ENCODE data around the gene DCST2.

Gene DCST2

GRCh38 chr1:155018617-155019348, 14.8 kb downstream of the DCST2 start:
- H3K4me1 ChIP-seq (ENCODE audit: control insufficient read depth in 1 of 2, insufficient read depth in 1 of 2, low read depth in 1 of 2, low read length in 1 of 2), result peaks cover 45 to 52% of the 10 kb centered on the region in 2 experiments
- H3K27ac ChIP-seq, result peak overlapping the region; percentile 97
- no peak overlapping the region for H3K4me3 ChIP-seq (ENCODE audit: low read depth in 1 of 2, low read length in 1 of 2)
- TF ChIP-seq CTCF (IDR thresholded peaks at IDR 0.05), result no peak
- peaks cover 60% of the 10 kb centered on the region for H3K36me3 ChIP-seq
- no peaks in the 10 kb centered on the region for H3K27me3 ChIP-seq
- no peaks in the 10 kb centered on the region for H3K9me3 ChIP-seq

- Histone ChIP-seq H3K36me3 (peaks cover 69% of the 10 kb centered on the region), H3K4me3 (ENCODE audit: low read depth in 1 of 2, low read length in 1 of 2) (peak overlapping the region; percentile 41 to 65), H3K9me3 (no peaks in the 10 kb centered on the region), H3K4me1 (ENCODE audit: control insufficient read depth in 1 of 2, insufficient read depth in 1 of 2, low read depth in 1 of 2, low read length in 1 of 2) (peaks cover 50 to 58% of the 10 kb centered on the region in 2 experiments), H3K27ac (peak overlapping the region; percentile 97), H3K27me3 (no peaks in the 10 kb centered on the region)
- TF ChIP-seq CTCF (IDR thresholded peaks at IDR 0.05), result no peak
These were observed 15.7 kb downstream of the DCST2 start for GRCh38 chr1:155017946-155018316.

- peak overlapping the region; percentile 41 to 65 for H3K4me3 ChIP-seq (ENCODE audit: low read depth in 1 of 2, low read length in 1 of 2)
- H3K27ac ChIP-seq, result peak overlapping the region; percentile 97
- peaks cover 52 to 59% of the 10 kb centered on the region in 2 experiments for H3K4me1 ChIP-seq (ENCODE audit: control insufficient read depth in 1 of 2, insufficient read depth in 1 of 2, low read depth in 1 of 2, low read length in 1 of 2)
- TF ChIP-seq CTCF (IDR thresholded peaks at IDR 0.05), result peak; percentile 95
- H3K9me3 ChIP-seq, result no peaks in the 10 kb centered on the region
- H3K36me3 ChIP-seq, result peaks cover 71% of the 10 kb centered on the region
- no peaks in the 10 kb centered on the region for H3K27me3 ChIP-seq
These were observed 16.3 kb downstream of the DCST2 start for GRCh38 chr1:155017041-155017945.

- Histone ChIP-seq H3K36me3 (peaks cover 81% of the 10 kb centered on the region), H3K4me3 (ENCODE audit: low read depth in 1 of 2, low read length in 1 of 2) (peak overlapping the region; percentile 41 to 65), H3K9me3 (no peaks in the 10 kb centered on the region), H3K27ac (peak overlapping the region; percentile 97), H3K27me3 (no peaks in the 10 kb centered on the region), H3K4me1 (ENCODE audit: control insufficient read depth in 1 of 2, insufficient read depth in 1 of 2, low read depth in 1 of 2, low read length in 1 of 2) (peaks cover 62 to 68% of the 10 kb centered on the region in 2 experiments)
- no peak for TF ChIP-seq CTCF (IDR thresholded peaks at IDR 0.05)
These were observed 17.2 kb downstream of the DCST2 start for GRCh38 chr1:155016231-155016831.

GRCh38 chr1:155015527-155016230, 17.9 kb downstream of the DCST2 start:
- peak overlapping the region in 1 of 2 experiments; percentile 65 for H3K4me3 ChIP-seq (ENCODE audit: low read depth in 1 of 2, low read length in 1 of 2)
- peaks cover 68 to 75% of the 10 kb centered on the region in 2 experiments for H3K4me1 ChIP-seq (ENCODE audit: control insufficient read depth in 1 of 2, insufficient read depth in 1 of 2, low read depth in 1 of 2, low read length in 1 of 2)
- no peak for TF ChIP-seq CTCF (IDR thresholded peaks at IDR 0.05)
- H3K27ac ChIP-seq, result peak overlapping the region; percentile 97
- no peaks in the 10 kb centered on the region for H3K27me3 ChIP-seq
- H3K36me3 ChIP-seq, result peaks cover 86% of the 10 kb centered on the region
- no peaks in the 10 kb centered on the region for H3K9me3 ChIP-seq
